Transverse colon (tissue), 4 donors: ENCODE results near the gene ZDHHC19. TPM values are rescaled to one million over a fixed set of nuclear protein-coding genes. Genes with fewer than 3 reads are reported as not detected.

Source experiments
- DNase-seq: peaks from one replicate; pipeline ENCODE4 v3.0.0-alpha.2; 2019
- H3K27ac ChIP-seq, 4 donors: fragments of 200-600 bp; sonication (generic); 2 replicates each; pipeline ENCODE4 v1.5.1; 2016 to 2018; ENCODE audit warnings: inconsistent platforms in 4 of 4
- H3K27me3 ChIP-seq: fragments of 200-600 bp; sonication (generic); 2 replicates; pipeline ENCODE4 v1.5.1; 2017; ENCODE audit warnings: inconsistent platforms
- H3K36me3 ChIP-seq, 4 donors: fragments of 200-600 bp; sonication (generic); 2 replicates each; pipeline ENCODE4 v1.5.1; 2017 to 2019; ENCODE audit warnings: inconsistent platforms in 4 of 4
- H3K4me1 ChIP-seq, 4 donors: fragments of 200-600 bp; sonication (generic); 2 replicates each; pipeline ENCODE4 v1.5.1; 2017 to 2020; ENCODE audit warnings: inconsistent platforms in 4 of 4
- H3K4me3 ChIP-seq, 4 donors: fragments of 200-600 bp; sonication (generic); 1 replicate in 1 of 4; 2 replicates in 3 of 4; pipeline versions ENCODE4 v1.5.1 to v1.6.1; 2017 to 2019; ENCODE audit warnings: inconsistent platforms in 4 of 4
- H3K9me3 ChIP-seq, 2 donors: fragments of 200-600 bp; sonication (generic); 2 replicates each; pipeline ENCODE4 v1.5.1; 2017 to 2019; ENCODE audit warnings: inconsistent platforms in 2 of 2
- EP300 ChIP-seq: sonication (generic); formaldehyde crosslinking; IDR thresholded peaks from one replicate; pipeline ENCODE4 v1.6.1; 2017; ENCODE audit warnings: antibody characterized with exemption, low read depth
- POLR2A ChIP-seq: fragments of 450-650 bp; IDR thresholded peaks from one replicate; pipeline ENCODE4 v1.6.1; 2016; ENCODE audit warnings: antibody characterized with exemption, mild to moderate bottlenecking, moderate library complexity
- POLR2AphosphoS5 ChIP-seq, 3 donors: sonication (generic); formaldehyde crosslinking; IDR thresholded peaks; one replicate each; pipeline ENCODE4 v1.6.1; 2016; ENCODE audit warnings: antibody characterized with exemption in 3 of 3
- WGBS, 2 donors: methylation state at CpG; one replicate each; pipeline ENCODE4 v1.1.5; 2018; ENCODE audit warnings: low coverage in 1 of 2; 5-methylcytosine and 5-hydroxymethylcytosine counted together
- in situ Hi-C, 4 donors: fragments of 200-750 bp; cut with MboI; loops; one replicate each; pipeline versions ENCODE4 v1.15.0 to v1.15.1; 2017; ENCODE audit warnings: low sequenced_read_pairs in 3 of 4, low pct_ligation_motif_present in 1 of 4, low pct_unique_long_range_greater_than_20kb in 1 of 4
- intact Hi-C: fragments of 100-400 bp; cut with DNase I; formaldehyde crosslinking; loops from one replicate; pipeline ENCODE4 v1.15.1; 2023; ENCODE audit warnings: low total_unique reads
- total RNA-seq, 4 donors: library from RNA; depleted of rRNA; stranded (reverse); fragments of >200 nt; gene quantifications; one replicate each; pipeline ENCODE4 v1.1.0, GENCODE V29; 2016
- TF ChIP-seq, protein P1 (sequence below), 5 experiments: fragments of 200-600 bp in 3 of 5; fragments of 450-650 bp in 2 of 5; sonication (generic) in 3 of 5; IDR thresholded peaks; 1 replicate in 2 of 5; 2 replicates in 3 of 5; pipeline ENCODE4 v1.5.1; 2016 to 2017; ENCODE audit warnings: antibody characterized with exemption in 5 of 5, inconsistent platforms in 3 of 5, mild to moderate bottlenecking in 2 of 5, moderate library complexity in 1 of 5

Gene ZDHHC19
- total RNA-seq, 4 donors from 2014 or later, result not detected

DNA sequence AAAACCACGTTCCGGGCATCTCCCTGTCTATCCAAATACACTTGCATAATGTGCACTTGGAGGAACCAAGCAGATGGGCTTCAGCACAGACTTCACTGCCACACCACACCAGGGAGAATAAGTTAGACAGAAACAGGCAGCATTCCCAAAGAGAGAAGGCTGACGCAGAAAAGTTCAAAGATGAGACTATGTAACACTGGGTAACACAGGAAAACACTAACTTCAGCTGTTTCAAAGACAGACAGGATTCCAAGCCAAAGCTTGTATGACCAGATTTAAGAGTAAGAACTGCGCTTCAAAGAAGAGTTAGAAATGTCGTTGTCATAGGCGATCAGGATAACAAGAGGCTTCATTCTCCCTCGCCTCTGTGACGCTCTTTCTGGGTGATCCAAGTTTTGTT, 25.0 kb upstream of the ZDHHC19 start:
- intact Hi-C loops (no loop called here), in situ Hi-C loops (no loop called here)
- 94% methylated on average over 5 to 8 of the region's 8 CpGs for WGBS, 2 donors
- TF ChIP-seq EP300, result no peak
- H3K4me1 ChIP-seq, result no peaks in the 10 kb centered on the region
- H3K36me3 ChIP-seq, result peaks cover 0 to 26% (median 12%) of the 10 kb centered on the region in 4 donors
- no peak for DNase-seq
- H3K4me3 ChIP-seq, result no peak overlapping the region
- H3K9me3 ChIP-seq, result no peaks in the 10 kb centered on the region
- no peak overlapping the region for H3K27ac ChIP-seq
- H3K27me3 ChIP-seq, result no peaks in the 10 kb centered on the region

DNA sequence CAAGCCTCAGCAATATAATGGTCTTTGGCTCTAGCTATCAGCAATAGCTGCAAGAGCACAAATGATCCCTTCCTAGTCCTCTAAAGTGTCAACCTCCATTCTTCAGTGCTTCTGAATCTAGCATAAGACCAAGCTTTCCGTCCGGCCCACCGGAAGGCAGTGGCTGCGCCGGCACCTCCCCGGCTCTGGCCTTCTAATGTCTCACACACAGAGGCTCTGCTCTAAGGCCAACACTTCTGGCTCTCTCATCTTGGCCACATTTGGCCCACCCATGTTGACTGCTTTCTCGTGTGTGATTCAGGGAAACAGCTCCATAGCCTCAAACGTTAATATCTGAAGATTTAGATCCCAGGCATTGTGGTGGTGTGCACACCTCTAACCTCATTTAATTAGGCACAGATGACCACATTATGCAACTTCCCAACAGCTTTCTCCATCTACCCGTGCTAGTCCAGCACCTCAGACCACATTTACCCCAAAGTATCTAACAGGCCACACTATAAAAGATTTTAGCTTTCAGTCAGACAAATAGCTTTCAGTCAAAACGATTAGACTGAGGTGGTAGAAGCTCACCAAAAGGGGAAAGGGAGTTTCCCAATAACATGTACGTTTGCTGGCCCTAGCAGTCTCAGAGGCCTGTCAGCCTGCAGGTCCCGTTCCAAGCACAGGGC, 24.4 kb upstream of the ZDHHC19 start:
- TF ChIP-seq EP300, result no peak
- TF ChIP-seq, protein P1, sequence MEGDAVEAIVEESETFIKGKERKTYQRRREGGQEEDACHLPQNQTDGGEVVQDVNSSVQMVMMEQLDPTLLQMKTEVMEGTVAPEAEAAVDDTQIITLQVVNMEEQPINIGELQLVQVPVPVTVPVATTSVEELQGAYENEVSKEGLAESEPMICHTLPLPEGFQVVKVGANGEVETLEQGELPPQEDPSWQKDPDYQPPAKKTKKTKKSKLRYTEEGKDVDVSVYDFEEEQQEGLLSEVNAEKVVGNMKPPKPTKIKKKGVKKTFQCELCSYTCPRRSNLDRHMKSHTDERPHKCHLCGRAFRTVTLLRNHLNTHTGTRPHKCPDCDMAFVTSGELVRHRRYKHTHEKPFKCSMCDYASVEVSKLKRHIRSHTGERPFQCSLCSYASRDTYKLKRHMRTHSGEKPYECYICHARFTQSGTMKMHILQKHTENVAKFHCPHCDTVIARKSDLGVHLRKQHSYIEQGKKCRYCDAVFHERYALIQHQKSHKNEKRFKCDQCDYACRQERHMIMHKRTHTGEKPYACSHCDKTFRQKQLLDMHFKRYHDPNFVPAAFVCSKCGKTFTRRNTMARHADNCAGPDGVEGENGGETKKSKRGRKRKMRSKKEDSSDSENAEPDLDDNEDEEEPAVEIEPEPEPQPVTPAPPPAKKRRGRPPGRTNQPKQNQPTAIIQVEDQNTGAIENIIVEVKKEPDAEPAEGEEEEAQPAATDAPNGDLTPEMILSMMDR (IDR thresholded peaks at IDR 0.05), result no peak
- no peak for TF ChIP-seq POLR2A
- TF ChIP-seq POLR2AphosphoS5 (IDR thresholded peaks at IDR 0.05), result no peak
- intact Hi-C loops (no loop called here), in situ Hi-C loops (no loop called here)
- H3K9me3 ChIP-seq, result no peaks in the 10 kb centered on the region
- no peak for DNase-seq
- H3K27me3 ChIP-seq, result no peaks in the 10 kb centered on the region
- H3K36me3 ChIP-seq, result peaks cover 0 to 22% (median 10%) of the 10 kb centered on the region in 4 donors
- no peak overlapping the region for H3K27ac ChIP-seq
- 81% methylated on average over 12 of the region's 12 CpGs; no CpG with 5 or more reads in 1 of the 2 donors for whole genome bisulfite sequencing, 2 donors
- no peak overlapping the region for H3K4me3 ChIP-seq
- no peaks in the 10 kb centered on the region for H3K4me1 ChIP-seq

DNA sequence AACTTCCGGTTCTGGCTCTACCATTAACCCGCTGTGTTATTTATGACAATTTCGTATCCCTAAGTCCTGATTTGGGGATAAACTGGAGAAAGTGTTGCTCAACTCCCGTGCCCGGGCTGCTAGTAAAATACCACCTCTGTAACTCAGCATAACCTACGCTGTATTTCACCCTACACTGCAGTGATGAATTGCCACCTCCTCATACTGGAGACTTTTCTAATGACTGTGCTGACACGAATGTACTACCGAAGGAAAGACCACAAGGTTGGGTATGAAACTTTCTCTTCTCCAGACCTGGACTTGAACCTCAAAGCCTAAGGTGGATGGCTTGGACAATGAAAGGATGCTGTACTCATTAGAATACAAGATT, 21.7 kb upstream of the ZDHHC19 start:
- intact Hi-C loops, result no loop called here
- Histone ChIP-seq H3K9me3 (no peaks in the 10 kb centered on the region), H3K4me3 (no peak overlapping the region), H3K27ac (no peak overlapping the region), H3K4me1 (no peaks in the 10 kb centered on the region), H3K36me3 (peaks cover 0 to 6% (median under 1%) of the 10 kb centered on the region in 4 donors), H3K27me3 (no peaks in the 10 kb centered on the region)
- no peak for TF ChIP-seq POLR2A
- TF ChIP-seq POLR2AphosphoS5 (IDR thresholded peaks at IDR 0.05), result no peak
- no peak for TF ChIP-seq EP300
- TF ChIP-seq, protein P1 (IDR thresholded peaks at IDR 0.05), result no peak
- in situ Hi-C loops, result no loop called here
- whole genome bisulfite sequencing, 2 donors, result 60 to 87% methylated on average over 1 to 8 of the region's 8 CpGs
- DNase-seq, result no peak

GRCh38 chr3:196232154-196232881, 21.1 kb upstream of the ZDHHC19 start:
- WGBS, 2 donors, result 86 to 93% methylated on average over 10 to 12 of the region's 12 CpGs
- in situ Hi-C loops (no loop called here), intact Hi-C loops (no loop called here)
- H3K4me3 ChIP-seq, result no peak overlapping the region
- no peaks in the 10 kb centered on the region for H3K27me3 ChIP-seq
- peaks cover 0 to 1% (median 0%) of the 10 kb centered on the region in 4 donors for H3K36me3 ChIP-seq
- no peak for TF ChIP-seq POLR2AphosphoS5 (IDR thresholded peaks at IDR 0.05)
- no peak for TF ChIP-seq EP300
- TF ChIP-seq, protein P1 (IDR thresholded peaks at IDR 0.05), result no peak
- no peak for TF ChIP-seq POLR2A
- no peaks in the 10 kb centered on the region for H3K9me3 ChIP-seq
- no peak overlapping the region for H3K27ac ChIP-seq
- H3K4me1 ChIP-seq, result no peaks in the 10 kb centered on the region
- no peak for DNase-seq
